DMS53 (cell line): ENCODE measurements around the gene ELK4.

ENCODE experiments used
- DNase-seq: peaks from one replicate; lab custom pipeline; 2025; lab: John Stamatoyannopoulos, UW

ELK4 gene

GRCh38 chr1:205563927-205564441 is 67.8 kb downstream of the ELK4 start:
- no peak for DNase-seq

GRCh38 chr1:205561501-205562203 is 70.2 kb downstream of the ELK4 start:
- DNase-seq: no peak
